Panc1 (cell line): ENCODE results near the gene DUOX1. TPM values are rescaled to one million over a fixed set of nuclear protein-coding genes. Genes with fewer than 3 reads are reported as not detected.

Source experiments
- ATAC-seq: fragments of 200-7000 bp; cut with Tn5 transposase; 2 replicates; pipeline ENCODE4 v1.9.1; 2020; ENCODE audit warnings: mild to moderate bottlenecking, moderate library complexity
- BruUV-seq: library from RNA; stranded (reverse); fragments of 400-500 nt; replicated peaks from 2 replicates; lab custom pipeline; 2021; lab: Mats Ljungman, UMichigan
- CTCF ChIA-PET: fragments of 300-600 bp; sonication (Branson Sonifier 250); formaldehyde crosslinking; loops from one replicate; lab custom pipeline; 2022; ENCODE audit warnings: antibody characterized with exemption; lab: Charles Lee
- POLR2A ChIA-PET: fragments of 300-600 bp; sonication (Branson Sonifier 250); formaldehyde crosslinking; loops from one replicate; lab custom pipeline; 2022; ENCODE audit warnings: antibody characterized with exemption; lab: Charles Lee
- DNase-seq: peaks from one replicate; pipeline ENCODE4 v3.0.0-alpha.2; 2010; ENCODE audit warnings: low read depth, low spot score
- H3K27ac ChIP-seq: 2 replicates; pipeline ENCODE4 v1.5.1; 2011; ENCODE audit warnings: mild to moderate bottlenecking, low read length, inconsistent platforms
- H3K27me3 ChIP-seq: fragments of 200-500 bp; sonication (Bioruptor generic); 2 replicates; pipeline ENCODE4 v1.6.0; 2014; ENCODE audit warnings: low read length, inconsistent platforms; ENCODE audit not compliant: control insufficient read depth, insufficient read depth
- H3K36me3 ChIP-seq: fragments of 200-500 bp; sonication (Bioruptor generic); 2 replicates; pipeline ENCODE4 v1.5.1; 2014; ENCODE audit warnings: inconsistent platforms, mild to moderate bottlenecking, low read length, moderate library complexity; ENCODE audit not compliant: control insufficient read depth, insufficient read depth
- H3K4me1 ChIP-seq: 2 replicates; pipeline ENCODE4 v1.5.1; 2011; ENCODE audit warnings: inconsistent platforms, mild to moderate bottlenecking, low read length, moderate library complexity; ENCODE audit not compliant: control insufficient read depth, insufficient read depth
- H3K4me3 ChIP-seq, 2 experiments: 2 replicates each; pipeline ENCODE4 v1.5.1; 2011 to 2012; ENCODE audit warnings: low read depth in 2 of 2, low read length in 2 of 2, mild to moderate bottlenecking in 2 of 2, inconsistent platforms in 1 of 2, moderate library complexity in 1 of 2
- H3K9me3 ChIP-seq: fragments of 200-500 bp; sonication (Bioruptor generic); 2 replicates; pipeline ENCODE4 v1.5.1; 2014; ENCODE audit warnings: low read depth, mild to moderate bottlenecking, inconsistent platforms, low read length, moderate library complexity; ENCODE audit not compliant: control insufficient read depth, insufficient read depth
- POLR2AphosphoS5 ChIP-seq: IDR thresholded peaks from 2 replicates; pipeline ENCODE4 v1.6.1; 2012; ENCODE audit warnings: mild to moderate bottlenecking, low read depth, low read length, moderate library complexity
- SIN3A ChIP-seq: IDR thresholded peaks from 2 replicates; pipeline ENCODE4 v1.6.1; 2012; ENCODE audit warnings: low read depth, mild to moderate bottlenecking, low read length, moderate library complexity, borderline replicate concordance; ENCODE audit not compliant: insufficient read depth
- TCF7L2 ChIP-seq: IDR thresholded peaks from 2 replicates; pipeline ENCODE4 v1.6.1; 2011; ENCODE audit warnings: mild to moderate bottlenecking, low read depth, low read length, inconsistent platforms
- in situ Hi-C: cut with HindIII; loops from 2 replicates; pipeline ENCODE4 v1.10.0; 2016; ENCODE audit warnings: low sequenced_read_pairs, low pct_unique_long_range_greater_than_20kb
- intact Hi-C: fragments of 100-400 bp; cut with micrococcal nuclease; formaldehyde crosslinking; loops from one replicate; pipeline ENCODE4 v1.10.0; 2022; ENCODE audit not compliant: unreplicated experiment
- total RNA-seq: library from RNA; stranded (reverse); gene quantifications from one replicate; pipeline ENCODE4 v1.2.1, GENCODE V29; 2021; ENCODE audit not compliant: unreplicated experiment
- TF ChIP-seq, protein P1 (sequence below): fragments of 450-650 bp; IDR thresholded peaks from 2 replicates; pipeline ENCODE4 v1.5.1; 2017; ENCODE audit warnings: mild to moderate bottlenecking
- TF ChIP-seq, protein P2 (sequence below), 2 experiments: IDR thresholded peaks; 2 replicates each; pipeline ENCODE4 v1.6.1; 2011 to 2012; ENCODE audit warnings: low read depth in 2 of 2, control low read depth in 1 of 2, low read length in 1 of 2, mild to moderate bottlenecking in 1 of 2, moderate library complexity in 1 of 2; ENCODE audit not compliant: insufficient read depth in 1 of 2

Gene DUOX1
- total RNA-seq, 1 experiment from 2014 or later: 0.31 TPM

DNA sequence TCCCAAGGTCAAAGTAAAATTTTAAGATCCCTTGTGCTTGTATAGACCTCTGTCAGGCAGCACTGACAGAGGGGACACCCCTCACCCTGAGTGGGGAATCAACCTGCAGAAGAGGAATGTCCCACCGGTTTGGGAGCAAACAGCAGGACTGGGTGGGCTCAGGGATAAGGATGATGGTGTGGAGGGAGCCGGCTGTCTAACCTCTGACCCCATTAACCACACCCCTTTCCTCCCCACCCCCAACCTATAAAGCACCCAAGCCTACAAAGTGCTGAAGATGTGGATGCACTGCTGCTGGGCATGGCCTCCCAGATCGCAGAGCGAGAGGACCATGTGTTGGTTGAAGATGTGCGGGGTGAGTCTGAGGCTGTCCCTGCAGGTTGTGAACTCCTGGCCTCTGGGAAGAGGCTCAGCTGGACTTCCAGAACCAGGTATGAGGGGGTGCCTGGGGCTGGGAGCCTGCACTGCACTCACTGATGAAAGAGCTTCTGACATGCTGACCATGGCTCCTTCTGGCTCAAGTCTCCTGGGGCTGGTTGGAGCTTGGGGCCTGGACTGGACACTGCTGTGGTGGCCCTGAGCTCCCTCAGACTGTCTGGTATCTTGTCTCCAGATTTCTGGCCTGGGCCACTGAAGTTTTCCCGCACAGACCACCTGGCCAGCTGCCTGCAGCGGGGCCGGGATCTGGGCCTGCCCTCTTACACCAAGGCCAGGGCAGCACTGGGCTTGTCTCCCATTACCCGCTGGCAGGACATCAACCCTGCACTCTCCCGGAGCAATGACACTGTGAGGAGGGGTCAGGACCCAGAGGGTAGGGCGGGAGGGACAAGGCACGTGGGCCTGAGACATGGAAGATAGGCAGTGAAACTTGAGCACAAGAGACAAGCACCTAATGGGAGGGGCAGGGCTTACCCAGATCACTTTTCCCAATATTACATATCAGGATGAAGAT is 9.3 kb downstream of the DUOX1 start:
- ATAC-seq: no peak
- CTCF ChIA-PET: no interaction called here

DNA sequence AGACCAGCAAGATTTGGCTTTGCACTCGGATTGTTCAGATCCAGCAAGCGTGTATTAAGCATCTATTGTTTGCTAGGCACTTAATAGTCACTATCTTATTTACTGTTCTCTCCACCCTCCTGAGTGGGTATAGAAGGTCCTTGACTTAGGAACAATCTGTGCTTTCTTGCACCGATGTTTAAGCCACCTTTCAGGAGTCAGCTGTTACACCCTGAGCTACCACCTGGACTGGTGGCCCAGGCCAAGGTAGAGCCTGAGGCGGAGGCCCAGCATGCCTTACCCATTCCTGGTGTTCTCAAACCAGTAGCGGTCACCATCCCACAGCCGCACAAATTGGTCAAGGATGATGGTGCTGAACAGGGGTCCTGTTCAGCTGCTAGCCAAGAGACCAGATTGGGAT is 10.0 kb downstream of the DUOX1 start:
- POLR2A ChIA-PET: no interaction called here
- BruUV-seq: no TSS peak
- DNase-seq (no peak), ATAC-seq (no peak)
- no peak overlapping the region for H3K27ac ChIP-seq
- CTCF ChIA-PET: interaction anchor here (0.6 kb wide), 1 partner anchor 10 kb away, joined by 5 read pairs; the partner anchor contains the start of gene DUOXA1
- in situ Hi-C loops (no loop called here), intact Hi-C loops (no loop called here)
- TF ChIP-seq SIN3A: no peak
- no peak for TF ChIP-seq POLR2AphosphoS5
- TF ChIP-seq, protein P1, sequence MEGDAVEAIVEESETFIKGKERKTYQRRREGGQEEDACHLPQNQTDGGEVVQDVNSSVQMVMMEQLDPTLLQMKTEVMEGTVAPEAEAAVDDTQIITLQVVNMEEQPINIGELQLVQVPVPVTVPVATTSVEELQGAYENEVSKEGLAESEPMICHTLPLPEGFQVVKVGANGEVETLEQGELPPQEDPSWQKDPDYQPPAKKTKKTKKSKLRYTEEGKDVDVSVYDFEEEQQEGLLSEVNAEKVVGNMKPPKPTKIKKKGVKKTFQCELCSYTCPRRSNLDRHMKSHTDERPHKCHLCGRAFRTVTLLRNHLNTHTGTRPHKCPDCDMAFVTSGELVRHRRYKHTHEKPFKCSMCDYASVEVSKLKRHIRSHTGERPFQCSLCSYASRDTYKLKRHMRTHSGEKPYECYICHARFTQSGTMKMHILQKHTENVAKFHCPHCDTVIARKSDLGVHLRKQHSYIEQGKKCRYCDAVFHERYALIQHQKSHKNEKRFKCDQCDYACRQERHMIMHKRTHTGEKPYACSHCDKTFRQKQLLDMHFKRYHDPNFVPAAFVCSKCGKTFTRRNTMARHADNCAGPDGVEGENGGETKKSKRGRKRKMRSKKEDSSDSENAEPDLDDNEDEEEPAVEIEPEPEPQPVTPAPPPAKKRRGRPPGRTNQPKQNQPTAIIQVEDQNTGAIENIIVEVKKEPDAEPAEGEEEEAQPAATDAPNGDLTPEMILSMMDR: no peak
- TF ChIP-seq TCF7L2: no peak
- TF ChIP-seq, protein P2, sequence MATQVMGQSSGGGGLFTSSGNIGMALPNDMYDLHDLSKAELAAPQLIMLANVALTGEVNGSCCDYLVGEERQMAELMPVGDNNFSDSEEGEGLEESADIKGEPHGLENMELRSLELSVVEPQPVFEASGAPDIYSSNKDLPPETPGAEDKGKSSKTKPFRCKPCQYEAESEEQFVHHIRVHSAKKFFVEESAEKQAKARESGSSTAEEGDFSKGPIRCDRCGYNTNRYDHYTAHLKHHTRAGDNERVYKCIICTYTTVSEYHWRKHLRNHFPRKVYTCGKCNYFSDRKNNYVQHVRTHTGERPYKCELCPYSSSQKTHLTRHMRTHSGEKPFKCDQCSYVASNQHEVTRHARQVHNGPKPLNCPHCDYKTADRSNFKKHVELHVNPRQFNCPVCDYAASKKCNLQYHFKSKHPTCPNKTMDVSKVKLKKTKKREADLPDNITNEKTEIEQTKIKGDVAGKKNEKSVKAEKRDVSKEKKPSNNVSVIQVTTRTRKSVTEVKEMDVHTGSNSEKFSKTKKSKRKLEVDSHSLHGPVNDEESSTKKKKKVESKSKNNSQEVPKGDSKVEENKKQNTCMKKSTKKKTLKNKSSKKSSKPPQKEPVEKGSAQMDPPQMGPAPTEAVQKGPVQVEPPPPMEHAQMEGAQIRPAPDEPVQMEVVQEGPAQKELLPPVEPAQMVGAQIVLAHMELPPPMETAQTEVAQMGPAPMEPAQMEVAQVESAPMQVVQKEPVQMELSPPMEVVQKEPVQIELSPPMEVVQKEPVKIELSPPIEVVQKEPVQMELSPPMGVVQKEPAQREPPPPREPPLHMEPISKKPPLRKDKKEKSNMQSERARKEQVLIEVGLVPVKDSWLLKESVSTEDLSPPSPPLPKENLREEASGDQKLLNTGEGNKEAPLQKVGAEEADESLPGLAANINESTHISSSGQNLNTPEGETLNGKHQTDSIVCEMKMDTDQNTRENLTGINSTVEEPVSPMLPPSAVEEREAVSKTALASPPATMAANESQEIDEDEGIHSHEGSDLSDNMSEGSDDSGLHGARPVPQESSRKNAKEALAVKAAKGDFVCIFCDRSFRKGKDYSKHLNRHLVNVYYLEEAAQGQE (IDR thresholded peaks at IDR 0.05; ENCODE audit: insufficient read depth in 1 of 2, low read depth in 2 of 2, low read length in 1 of 2): no peak
- no peaks in the 10 kb centered on the region for H3K9me3 ChIP-seq
- no peaks in the 10 kb centered on the region for H3K4me1 ChIP-seq
- H3K4me3 ChIP-seq: no peak overlapping the region
- H3K36me3 ChIP-seq: no peaks in the 10 kb centered on the region
- H3K27me3 ChIP-seq: peaks cover 5% of the 10 kb centered on the region; the same call in 1 of the 2 replicates

More for the DNA sequence above, 9.3 kb downstream of the DUOX1 start:
- no peak for TF ChIP-seq POLR2AphosphoS5
- TF ChIP-seq TCF7L2: no peak
- TF ChIP-seq, protein P1: no peak
- TF ChIP-seq SIN3A: no peak
- TF ChIP-seq, protein P2 (IDR thresholded peaks at IDR 0.05; ENCODE audit: insufficient read depth in 1 of 2, low read depth in 2 of 2, low read length in 1 of 2): no peak
- in situ Hi-C loops (no loop called here), intact Hi-C loops (no loop called here)
- no peaks in the 10 kb centered on the region for H3K9me3 ChIP-seq
- no peak overlapping the region for H3K4me3 ChIP-seq
- no peaks in the 10 kb centered on the region for H3K36me3 ChIP-seq
- POLR2A ChIA-PET: no interaction called here
- no TSS peak for BruUV-seq
- peaks cover 5% of the 10 kb centered on the region; the same call in 1 of the 2 replicates for H3K27me3 ChIP-seq
- H3K27ac ChIP-seq: no peak overlapping the region
- DNase-seq: no peak
- no peaks in the 10 kb centered on the region for H3K4me1 ChIP-seq
